Measurements from ENCODE around the gene CDCA8.

Gene CDCA8

GRCh38 chr1:37752583-37753471 is 60.5 kb downstream of the CDCA8 start:
- Histone ChIP-seq H3K4me1 (ENCODE audit: control insufficient read depth, insufficient read depth, low read length) (no peaks in the 10 kb centered on the region), H3K27me3 (ENCODE audit: control insufficient read depth, insufficient read depth, low read length) (peaks cover 33% of the 10 kb centered on the region), H3K36me3 (ENCODE audit: control insufficient read depth, insufficient read depth, low read length) (no peaks in the 10 kb centered on the region), H3K9me3 (ENCODE audit: control insufficient read depth, low read length) (no peaks in the 10 kb centered on the region), H3K9ac (ENCODE audit: low read length) (peak overlapping the region; percentile 13), H3K4me3 (ENCODE audit: low read length) (peak overlapping the region; percentile 22)

- Histone ChIP-seq H3K9me3 (ENCODE audit: control insufficient read depth, low read length) (no peaks in the 10 kb centered on the region), H3K4me1 (ENCODE audit: control insufficient read depth, insufficient read depth, low read length) (no peaks in the 10 kb centered on the region), H3K9ac (ENCODE audit: low read length) (no peak overlapping the region), H3K4me3 (ENCODE audit: low read length) (no peak overlapping the region), H3K27me3 (ENCODE audit: control insufficient read depth, insufficient read depth, low read length) (peaks cover 33% of the 10 kb centered on the region), H3K36me3 (ENCODE audit: control insufficient read depth, insufficient read depth, low read length) (no peaks in the 10 kb centered on the region)
Observed at GRCh38 chr1:37753473-37754321, 61.4 kb downstream of the CDCA8 start.

GRCh38 chr1:37755290-37755689 is 63.0 kb downstream of the CDCA8 start:
- Histone ChIP-seq H3K27me3 (ENCODE audit: control insufficient read depth, insufficient read depth, low read length) (peaks cover 41% of the 10 kb centered on the region), H3K4me3 (ENCODE audit: low read length) (no peak overlapping the region), H3K9ac (ENCODE audit: low read length) (no peak overlapping the region), H3K4me1 (ENCODE audit: control insufficient read depth, insufficient read depth, low read length) (no peaks in the 10 kb centered on the region), H3K9me3 (ENCODE audit: control insufficient read depth, low read length) (no peaks in the 10 kb centered on the region), H3K36me3 (ENCODE audit: control insufficient read depth, insufficient read depth, low read length) (no peaks in the 10 kb centered on the region)

GRCh38 chr1:37755951-37756560 is 63.7 kb downstream of the CDCA8 start:
- Histone ChIP-seq H3K9ac (ENCODE audit: low read length) (no peak overlapping the region), H3K27me3 (ENCODE audit: control insufficient read depth, insufficient read depth, low read length) (peaks cover 42% of the 10 kb centered on the region), H3K36me3 (ENCODE audit: control insufficient read depth, insufficient read depth, low read length) (no peaks in the 10 kb centered on the region), H3K9me3 (ENCODE audit: control insufficient read depth, low read length) (no peaks in the 10 kb centered on the region), H3K4me1 (ENCODE audit: control insufficient read depth, insufficient read depth, low read length) (no peaks in the 10 kb centered on the region), H3K4me3 (ENCODE audit: low read length) (no peak overlapping the region)

Data from mucosa of stomach (tissue), 1 donor.